H1 (cell line): ENCODE data around the gene UMPS. TPM values are rescaled to one million over a fixed set of nuclear protein-coding genes. Genes with fewer than 3 reads are reported as not detected.

ENCODE experiments used
- CTCF ChIA-PET: fragments of 300-600 bp; sonication (Branson Sonifier 250); formaldehyde crosslinking; loops from one replicate; lab custom pipeline; 2021; ENCODE audit not compliant: partially characterized antibody; lab: Charles Lee
- POLR2A ChIA-PET: fragments of 300-600 bp; sonication (Branson Sonifier 250); formaldehyde crosslinking; loops from one replicate; lab custom pipeline; 2021; ENCODE audit warnings: inconsistent platforms; ENCODE audit not compliant: partially characterized antibody; lab: Charles Lee
- DNase-seq, 2 experiments: peaks; one replicate each; pipeline versions ENCODE4 v3.0.0 to v3.0.0-alpha.2; 2010 to 2022; ENCODE audit warnings: low spot score in 2 of 2, low read depth in 1 of 2, mixed read lengths in 1 of 2
- FAIRE-seq: peaks from 2 replicates; lab custom pipeline; 2011; peaks lifted over from hg19 to GRCh38; lab: Jason Lieb, UNC
- H2AFZ ChIP-seq: 2 replicates; pipeline ENCODE4 v1.8.1; 2012; ENCODE audit warnings: low read length, inconsistent platforms
- H2AK5ac ChIP-seq: 2 replicates; pipeline ENCODE4 v1.6.1; 2013; ENCODE audit warnings: low read depth, low read length
- H2BK120ac ChIP-seq: replicated peaks from 2 replicates; pipeline ENCODE3; 2013; ENCODE audit warnings: low read depth, low read length, inconsistent platforms
- H2BK12ac ChIP-seq: 2 replicates; pipeline ENCODE4 v1.6.1; 2013; ENCODE audit warnings: low read depth, low read length
- H2BK15ac ChIP-seq: 2 replicates; pipeline ENCODE4 v1.6.1; 2013; ENCODE audit warnings: low read length
- H2BK20ac ChIP-seq: 2 replicates; pipeline ENCODE4 v1.6.1; 2013; ENCODE audit warnings: low read length
- H2BK5ac ChIP-seq: 2 replicates; pipeline ENCODE4 v1.6.1; 2013; ENCODE audit warnings: low read depth, low read length
- H3K14ac ChIP-seq: 2 replicates; pipeline ENCODE4 v1.6.1; 2013; ENCODE audit warnings: inconsistent platforms; ENCODE audit not compliant: insufficient read length
- H3K18ac ChIP-seq: 2 replicates; pipeline ENCODE4 v1.6.1; 2013; ENCODE audit warnings: low read length; ENCODE audit errors: extremely low read depth
- H3K23ac ChIP-seq: 2 replicates; pipeline ENCODE4 v1.6.1; 2013; ENCODE audit warnings: inconsistent platforms; ENCODE audit not compliant: insufficient read length
- H3K23me2 ChIP-seq: 2 replicates; pipeline ENCODE4 v1.6.1; 2013; ENCODE audit warnings: low read depth, low read length
- H3K27ac ChIP-seq: 2 replicates; pipeline ENCODE4 v1.6.1; 2011; ENCODE audit warnings: low read depth, low read length, inconsistent platforms
- H3K27me3 ChIP-seq, 4 experiments: replicated peaks in 1 of 4; 1 replicate in 1 of 4; 2 replicates in 3 of 4; pipeline versions ENCODE4 v1.6.1 to v1.8.1; 2011 to 2013; ENCODE audit warnings: low read length in 3 of 4, mild to moderate bottlenecking in 3 of 4, inconsistent platforms in 2 of 4, mixed read lengths in 2 of 4, moderate library complexity in 1 of 4; ENCODE audit not compliant: control insufficient read depth in 3 of 4, insufficient read depth in 3 of 4; ENCODE audit errors: extremely low read depth in 1 of 4
- H3K36me3 ChIP-seq, 4 experiments: 2 replicates each; pipeline versions ENCODE4 v1.6.1 to v1.8.1; 2011 to 2013; ENCODE audit warnings: mild to moderate bottlenecking in 4 of 4, low read length in 3 of 4, moderate library complexity in 2 of 4, control low read depth in 1 of 4, inconsistent platforms in 1 of 4; ENCODE audit not compliant: insufficient read depth in 4 of 4, control insufficient read depth in 2 of 4
- H3K4ac ChIP-seq: replicated peaks from 2 replicates; pipeline ENCODE3; 2013; ENCODE audit warnings: low read length, low read depth, mixed read lengths, inconsistent platforms; ENCODE audit not compliant: insufficient read length
- H3K4me1 ChIP-seq, 4 experiments: replicated peaks in 1 of 4; 1 replicate in 1 of 4; 2 replicates in 3 of 4; pipeline versions ENCODE4 v1.6.1 to v1.8.1; 2011 to 2013; ENCODE audit warnings: low read length in 3 of 4, inconsistent platforms in 2 of 4, mixed read lengths in 1 of 4; ENCODE audit not compliant: insufficient read depth in 4 of 4, control insufficient read depth in 3 of 4
- H3K4me2 ChIP-seq, 2 experiments: 2 replicates each; pipeline versions ENCODE4 v1.6.1 to v1.8.1; 2011 to 2013; ENCODE audit warnings: low read depth in 2 of 2, low read length in 2 of 2, control low read depth in 1 of 2, inconsistent platforms in 1 of 2, mild to moderate bottlenecking in 1 of 2; ENCODE audit not compliant: insufficient read depth in 1 of 2
- H3K4me3 ChIP-seq, 4 experiments: fragments of 200-600, 300-600 bp in 1 of 4; sonication (generic), shearing (Covaris generic), sonication (Bioruptor Twin) in 1 of 4; 2 replicates each; pipeline versions ENCODE4 v1.5.1 to v1.8.1; 2011 to 2016; ENCODE audit warnings: low read length in 4 of 4, low read depth in 3 of 4, control low read depth in 2 of 4, inconsistent platforms in 2 of 4, mild to moderate bottlenecking in 2 of 4, mixed read lengths in 1 of 4, moderate library complexity in 1 of 4; ENCODE audit not compliant: insufficient read depth in 2 of 4; ENCODE audit errors: extremely low read depth in 1 of 4
- H3K56ac ChIP-seq: replicated peaks from 2 replicates; pipeline ENCODE3; 2013; ENCODE audit warnings: low read depth, mild to moderate bottlenecking, mixed read lengths, low read length, inconsistent platforms; ENCODE audit not compliant: insufficient read length
- H3K79me1 ChIP-seq: 2 replicates; pipeline ENCODE4 v1.6.1; 2013; ENCODE audit warnings: low read depth, low read length, control low read depth
- H3K79me2 ChIP-seq, 2 experiments: 2 replicates each; pipeline versions ENCODE4 v1.6.1 to v1.8.1; 2012 to 2013; ENCODE audit warnings: low read length in 2 of 2, mild to moderate bottlenecking in 2 of 2, inconsistent platforms in 1 of 2; ENCODE audit not compliant: insufficient read depth in 2 of 2, control insufficient read depth in 1 of 2
- H3K9ac ChIP-seq, 4 experiments: replicated peaks in 1 of 4; 1 replicate in 1 of 4; 2 replicates in 3 of 4; pipeline versions ENCODE4 v1.6.1 to v1.8.1; 2011 to 2013; ENCODE audit warnings: low read depth in 3 of 4, low read length in 3 of 4, control low read depth in 2 of 4, mild to moderate bottlenecking in 2 of 4, moderate library complexity in 2 of 4, inconsistent platforms in 1 of 4; ENCODE audit errors: extremely low read depth in 1 of 4
- H3K9me3 ChIP-seq, 2 experiments: 2 replicates each; pipeline versions ENCODE4 v1.6.1 to v1.8.1; 2012 to 2013; ENCODE audit warnings: mild to moderate bottlenecking in 2 of 2, moderate library complexity in 2 of 2, control low read depth in 1 of 2, inconsistent platforms in 1 of 2, low read depth in 1 of 2, low read length in 1 of 2, mixed read lengths in 1 of 2; ENCODE audit not compliant: insufficient read depth in 2 of 2
- H4K20me1 ChIP-seq, 2 experiments: replicated peaks in 1 of 2; 2 replicates each; pipeline versions ENCODE3 to v1.8.1; 2011 to 2013; ENCODE audit warnings: inconsistent platforms in 2 of 2, low read length in 2 of 2, mild to moderate bottlenecking in 1 of 2; ENCODE audit not compliant: insufficient read depth in 2 of 2, control insufficient read depth in 1 of 2
- H4K5ac ChIP-seq: 2 replicates; pipeline ENCODE4 v1.6.1; 2013; ENCODE audit warnings: low read length, low read depth, mixed read lengths, inconsistent platforms; ENCODE audit not compliant: insufficient read length
- H4K8ac ChIP-seq: 2 replicates; pipeline ENCODE4 v1.8.0; 2013; ENCODE audit warnings: mild to moderate bottlenecking, moderate library complexity, low read length, inconsistent platforms; ENCODE audit not compliant: insufficient read depth; ENCODE audit errors: extremely low read depth
- H4K91ac ChIP-seq: replicated peaks from 2 replicates; pipeline ENCODE3; 2013; ENCODE audit warnings: low read length, mixed read lengths, inconsistent platforms; ENCODE audit not compliant: insufficient read length
- CEBPB ChIP-seq: IDR thresholded peaks from 2 replicates; pipeline ENCODE4 v1.6.1; 2012; ENCODE audit warnings: low read depth, low read length
- EP300 ChIP-seq, 2 experiments: IDR thresholded peaks; 1 replicate in 1 of 2; 2 replicates in 1 of 2; pipeline ENCODE4 v1.6.1; 2011 to 2012; ENCODE audit warnings: low read depth in 2 of 2, low read length in 2 of 2, mild to moderate bottlenecking in 2 of 2, borderline replicate concordance in 1 of 2, inconsistent platforms in 1 of 2, moderate library complexity in 1 of 2
- POLR2A ChIP-seq, 2 experiments: IDR thresholded peaks; 1 replicate in 1 of 2; 2 replicates in 1 of 2; pipeline ENCODE4 v1.6.1; 2011; ENCODE audit warnings: low read depth in 2 of 2, low read length in 2 of 2, mild to moderate bottlenecking in 2 of 2; ENCODE audit errors: control extremely low read depth in 1 of 2
- POLR2AphosphoS5 ChIP-seq: IDR thresholded peaks from 2 replicates; pipeline ENCODE4 v1.6.1; 2011; ENCODE audit warnings: low read depth, low read length
- RBBP5 ChIP-seq: IDR thresholded peaks from 2 replicates; pipeline ENCODE4 v1.7.1; 2012; ENCODE audit warnings: low read depth, mild to moderate bottlenecking, inconsistent platforms, low read length, moderate library complexity, borderline replicate concordance
- SIRT6 ChIP-seq: IDR thresholded peaks from one replicate; pipeline ENCODE4 v1.7.1; 2012; ENCODE audit warnings: low read length, inconsistent platforms
- SP2 ChIP-seq: IDR thresholded peaks from 2 replicates; pipeline ENCODE4 v1.6.1; 2012; ENCODE audit warnings: mild to moderate bottlenecking, low read length, inconsistent platforms
- SRF ChIP-seq: IDR thresholded peaks from 2 replicates; pipeline ENCODE4 v1.6.1; 2011; ENCODE audit warnings: mild to moderate bottlenecking, low read depth, low read length, moderate library complexity
- TAF7 ChIP-seq: optimal IDR thresholded peaks from 2 replicates; pipeline ENCODE3; 2011; ENCODE audit warnings: low read depth, mild to moderate bottlenecking, inconsistent platforms, low read length, moderate library complexity, borderline replicate concordance
- TBP ChIP-seq: IDR thresholded peaks from 2 replicates; pipeline ENCODE4 v1.6.1; 2011; ENCODE audit warnings: low read depth, low read length, improper control_type of control experiment
- WGBS, 2 experiments: shearing (Covaris generic) in 1 of 2; methylation state at CpG; one replicate each; pipeline versions ENCODE4 v1.1.6 to v1.1.7; 2013 to 2015; ENCODE audit warnings: low lambda C conversion rate in 2 of 2, mixed read lengths in 2 of 2, inconsistent platforms in 1 of 2, low coverage in 1 of 2, missing lambda C conversion rate in 1 of 2; ENCODE audit not compliant: insufficient replicate concordance in 2 of 2, insufficient coverage in 1 of 2, insufficient read length in 1 of 2; ENCODE audit errors: extremely low coverage in 1 of 2, missing lambda C conversion rate in 1 of 2; 5-methylcytosine and 5-hydroxymethylcytosine counted together
- polyA plus RNA-seq, 7 experiments: library from polyadenylated mRNA; depleted of rRNA in 3 of 7; stranded (reverse) in 5 of 7; unstranded in 2 of 7; fragments of >200 nt in 5 of 7; fragments of 200-250 nt in 2 of 7; gene quantifications; 1 replicate in 5 of 7; 2 replicates in 1 of 7; 4 replicates in 1 of 7; pipeline versions ENCODE4 v1.2.1 to v1.2.3, GENCODE V29; 2011 to 2013; ENCODE audit warnings: missing spikeins in 2 of 7, mixed read lengths in 2 of 7
- total RNA-seq: library from RNA; stranded (reverse); fragmentation: NEBNext Ultra II Directional; extraction: Animal tissue kit (Norgen Biotek cat#: 25700); gene quantifications from 2 replicates; pipeline ENCODE4 v1.2.1, GENCODE V29; 2021
- TF ChIP-seq, protein P1 (sequence below), 3 experiments: IDR thresholded peaks; 1 replicate in 2 of 3; 2 replicates in 1 of 3; pipeline versions ENCODE4 v1.5.1 to v1.6.1; 2011; ENCODE audit warnings: low read length in 3 of 3, mild to moderate bottlenecking in 3 of 3, inconsistent platforms in 2 of 3, low read depth in 1 of 3, moderate library complexity in 1 of 3; ENCODE audit not compliant: insufficient read depth in 1 of 3; ENCODE audit errors: control extremely low read depth in 1 of 3
- TF ChIP-seq, protein P2 (sequence below): IDR thresholded peaks from 2 replicates; pipeline ENCODE4 v1.6.1; 2011; ENCODE audit warnings: low read depth, mild to moderate bottlenecking, low read length; ENCODE audit not compliant: insufficient read depth

UMPS gene
- total and polyA plus RNA-seq, 2 of the 8 experiments (the other 6 are each of a cell fraction or from before 2014, with no cell fraction given) = 32.8 to 59.0 TPM

DNA sequence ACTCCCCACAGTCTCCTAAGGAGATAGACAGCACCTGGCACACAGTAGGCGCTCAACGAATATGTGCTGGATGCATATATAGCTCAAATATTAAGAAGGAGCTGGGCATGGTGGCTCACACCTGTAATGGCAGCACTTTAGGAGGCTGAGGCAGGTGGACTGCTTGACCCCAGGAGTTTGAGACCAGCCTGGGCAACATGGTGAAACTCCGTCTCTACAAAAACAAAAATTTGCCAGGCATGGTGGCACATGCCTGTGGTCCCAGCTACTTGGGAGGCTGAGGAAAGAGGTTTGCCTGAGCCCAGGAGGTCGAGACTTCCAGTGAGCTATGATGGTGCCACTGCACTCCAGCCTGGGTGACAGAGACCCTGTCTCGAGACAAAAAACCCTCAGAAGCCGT, 37.4 kb downstream of the UMPS start:
- no peak for FAIRE-seq
- Histone ChIP-seq H3K79me1 (no peaks in the 10 kb centered on the region), H4K8ac (no peak overlapping the region), H2BK5ac (no peak overlapping the region), H3K4me2 (no peak overlapping the region), H2BK20ac (no peak overlapping the region), H3K18ac (no peak overlapping the region), H4K91ac (no peak overlapping the region), H4K5ac (no peak overlapping the region), H3K56ac (no peak overlapping the region), H3K4ac (no peak overlapping the region), H2BK120ac (no peak overlapping the region), H3K79me2 (no peaks in the 10 kb centered on the region), H3K9me3 (no peaks in the 10 kb centered on the region), H3K23ac (no peak overlapping the region), H3K27ac (no peak overlapping the region), H3K14ac (no peak overlapping the region), H3K27me3 (no peaks in the 10 kb centered on the region; a peak in 1 of 7 replicates), H4K20me1 (peaks cover 1 to 2% of the 10 kb centered on the region in 2 experiments), H2BK12ac (no peak overlapping the region), H3K23me2 (no peaks in the 10 kb centered on the region), H2AFZ (no peak overlapping the region), H3K9ac (no peak overlapping the region), H2AK5ac (no peak overlapping the region), H3K4me3 (no peak overlapping the region), H3K4me1 (no peaks in the 10 kb centered on the region), H2BK15ac (no peak overlapping the region), H3K36me3 (peaks cover 11 to 36% (median 31%) of the 10 kb centered on the region in 4 experiments; a peak in 7 of 8 replicates)
- 86% methylated on average over 6 of the region's 6 CpGs; no CpG with 5 or more reads in 1 of the 2 experiments for WGBS, 2 experiments
- DNase-seq = no peak
- ChIA-PET CTCF (interaction anchor here (0.9 to 11.6 kb wide), 6 partner anchors 10 to 159 kb away, joined by 3 to 173 read pairs (median 3); no protein-coding TSS in a partner anchor), POLR2A (no interaction called here)
- TF ChIP-seq RBBP5 = no peak
- TF ChIP-seq, protein P1, sequence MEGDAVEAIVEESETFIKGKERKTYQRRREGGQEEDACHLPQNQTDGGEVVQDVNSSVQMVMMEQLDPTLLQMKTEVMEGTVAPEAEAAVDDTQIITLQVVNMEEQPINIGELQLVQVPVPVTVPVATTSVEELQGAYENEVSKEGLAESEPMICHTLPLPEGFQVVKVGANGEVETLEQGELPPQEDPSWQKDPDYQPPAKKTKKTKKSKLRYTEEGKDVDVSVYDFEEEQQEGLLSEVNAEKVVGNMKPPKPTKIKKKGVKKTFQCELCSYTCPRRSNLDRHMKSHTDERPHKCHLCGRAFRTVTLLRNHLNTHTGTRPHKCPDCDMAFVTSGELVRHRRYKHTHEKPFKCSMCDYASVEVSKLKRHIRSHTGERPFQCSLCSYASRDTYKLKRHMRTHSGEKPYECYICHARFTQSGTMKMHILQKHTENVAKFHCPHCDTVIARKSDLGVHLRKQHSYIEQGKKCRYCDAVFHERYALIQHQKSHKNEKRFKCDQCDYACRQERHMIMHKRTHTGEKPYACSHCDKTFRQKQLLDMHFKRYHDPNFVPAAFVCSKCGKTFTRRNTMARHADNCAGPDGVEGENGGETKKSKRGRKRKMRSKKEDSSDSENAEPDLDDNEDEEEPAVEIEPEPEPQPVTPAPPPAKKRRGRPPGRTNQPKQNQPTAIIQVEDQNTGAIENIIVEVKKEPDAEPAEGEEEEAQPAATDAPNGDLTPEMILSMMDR (IDR thresholded peaks at IDR 0.05; ENCODE audit: control extremely low read depth in 1 of 3, insufficient read depth in 1 of 3, low read depth in 1 of 3, low read length in 3 of 3) = no peak
- no peak for TF ChIP-seq TAF7
- no peak for TF ChIP-seq EP300 (IDR thresholded peaks at IDR 0.05; ENCODE audit: borderline replicate concordance in 1 of 2, low read depth in 2 of 2, low read length in 2 of 2)
- TF ChIP-seq POLR2A (IDR thresholded peaks at IDR 0.05; ENCODE audit: control extremely low read depth in 1 of 2, low read depth in 2 of 2, low read length in 2 of 2) = no peak
- TF ChIP-seq POLR2AphosphoS5 = no peak
- TF ChIP-seq, protein P2, sequence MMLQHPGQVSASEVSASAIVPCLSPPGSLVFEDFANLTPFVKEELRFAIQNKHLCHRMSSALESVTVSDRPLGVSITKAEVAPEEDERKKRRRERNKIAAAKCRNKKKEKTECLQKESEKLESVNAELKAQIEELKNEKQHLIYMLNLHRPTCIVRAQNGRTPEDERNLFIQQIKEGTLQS = no peak
- no peak for TF ChIP-seq SIRT6
- TF ChIP-seq CEBPB = no peak
- TF ChIP-seq SRF = no peak
- no peak for TF ChIP-seq SP2
- TF ChIP-seq TBP = no peak
